CD14-positive monocyte (primary cell): Measurements from ENCODE around the gene CXCR6. TPM values are rescaled to one million over a fixed set of nuclear protein-coding genes. Genes with fewer than 3 reads are reported as not detected.

Source experiments
- DNase-seq, 3 donors: peaks; one replicate each; pipeline ENCODE4 v3.0.0-alpha.2; 2011 to 2022
- H2AFZ ChIP-seq: 2 replicates; pipeline ENCODE4 v1.6.0; 2012; ENCODE audit warnings: mild to moderate bottlenecking, low read depth, low read length, inconsistent platforms; ENCODE audit not compliant: insufficient read depth, poor library complexity, severe bottlenecking
- H3K27ac ChIP-seq, 2 donors: 1 replicate in 1 of 2; 2 replicates in 1 of 2; pipeline ENCODE4 v1.5.1; 2012 to 2013; ENCODE audit warnings: low read length in 2 of 2, control low read depth in 1 of 2, inconsistent platforms in 1 of 2, low read depth in 1 of 2, mild to moderate bottlenecking in 1 of 2
- H3K27me3 ChIP-seq, 2 donors: one replicate each; pipeline versions ENCODE4 v1.6.0 to v1.6.1; 2011 to 2013; ENCODE audit warnings: low read length in 2 of 2; ENCODE audit not compliant: control insufficient read depth in 2 of 2, insufficient read depth in 2 of 2
- H3K36me3 ChIP-seq, 2 donors: replicated peaks in 1 of 2; 1 replicate in 1 of 2; 2 replicates in 1 of 2; pipeline versions ENCODE4 v1.5.1 to v1.6.1; 2012 to 2013; ENCODE audit warnings: low read length in 2 of 2, control low read depth in 1 of 2, inconsistent platforms in 1 of 2, mild to moderate bottlenecking in 1 of 2; ENCODE audit not compliant: insufficient read depth in 2 of 2, control insufficient read depth in 1 of 2
- H3K4me1 ChIP-seq, 2 donors: 1 replicate in 1 of 2; 2 replicates in 1 of 2; pipeline versions ENCODE4 v1.5.1 to v1.6.1; 2012 to 2013; ENCODE audit warnings: low read length in 2 of 2, control low read depth in 1 of 2, inconsistent platforms in 1 of 2, mild to moderate bottlenecking in 1 of 2, moderate library complexity in 1 of 2; ENCODE audit not compliant: insufficient read depth in 2 of 2, control insufficient read depth in 1 of 2
- H3K4me2 ChIP-seq: replicated peaks from 2 replicates; pipeline ENCODE3; 2012; ENCODE audit warnings: low read length, moderate library complexity, mild to moderate bottlenecking; ENCODE audit not compliant: poor library complexity, severe bottlenecking; ENCODE audit errors: extremely low read depth
- H3K4me3 ChIP-seq, 3 experiments: fragments of 200-600 bp in 1 of 3; sonication (generic) in 1 of 3; replicated peaks in 1 of 3; 1 replicate in 2 of 3; 2 replicates in 1 of 3; pipeline ENCODE4 v1.5.1; 2011 to 2013; ENCODE audit warnings: low read length in 3 of 3, mild to moderate bottlenecking in 3 of 3, control low read depth in 2 of 3, low read depth in 2 of 3, inconsistent platforms in 1 of 3, moderate library complexity in 1 of 3
- H3K79me2 ChIP-seq: 2 replicates; pipeline ENCODE4 v1.6.0; 2012; ENCODE audit warnings: mild to moderate bottlenecking, control low read depth, inconsistent platforms, low read length, moderate library complexity; ENCODE audit not compliant: insufficient read depth
- H3K9ac ChIP-seq: 2 replicates; pipeline ENCODE4 v1.6.0; 2017; ENCODE audit warnings: low read length, mild to moderate bottlenecking; ENCODE audit not compliant: insufficient read depth, poor library complexity, severe bottlenecking
- H3K9me3 ChIP-seq, 2 donors: replicated peaks in 1 of 2; 1 replicate in 1 of 2; 2 replicates in 1 of 2; pipeline versions ENCODE4 v1.5.1 to v1.6.1; 2012 to 2013; ENCODE audit warnings: low read length in 2 of 2, control low read depth in 1 of 2; ENCODE audit not compliant: control insufficient read depth in 1 of 2, insufficient read depth in 1 of 2
- H4K20me1 ChIP-seq: 2 replicates; pipeline ENCODE4 v1.6.0; 2012; ENCODE audit warnings: mild to moderate bottlenecking, low read length, control low read depth, moderate library complexity; ENCODE audit not compliant: insufficient read depth
- H3K27ac Mint-ChIP-seq, 7 donors: one replicate each; pipeline ENCODE4 v1.8.0; 2020; ENCODE audit warnings: mild to moderate bottlenecking in 7 of 7, mixed read lengths in 7 of 7, moderate library complexity in 6 of 7, inconsistent platforms in 2 of 7
- H3K27me3 Mint-ChIP-seq, 3 donors: one replicate each; pipeline ENCODE4 v1.8.0; 2021 to 2022; ENCODE audit warnings: low read depth in 3 of 3, mild to moderate bottlenecking in 3 of 3, mixed read lengths in 3 of 3, moderate library complexity in 3 of 3, inconsistent platforms in 1 of 3
- H3K36me3 Mint-ChIP-seq, 2 donors: one replicate each; pipeline ENCODE4 v1.8.0; 2020; ENCODE audit warnings: mixed read lengths in 2 of 2, inconsistent platforms in 1 of 2, mild to moderate bottlenecking in 1 of 2
- H3K4me1 Mint-ChIP-seq: one replicate; pipeline ENCODE4 v1.8.0; 2020; ENCODE audit warnings: mild to moderate bottlenecking, mixed read lengths
- H3K4me3 Mint-ChIP-seq, 2 donors: one replicate each; pipeline ENCODE4 v1.8.0; 2020; ENCODE audit warnings: mild to moderate bottlenecking in 2 of 2, mixed read lengths in 2 of 2, moderate library complexity in 1 of 2
- H3K9me3 Mint-ChIP-seq, 7 donors: one replicate each; pipeline ENCODE4 v1.8.0; 2020 to 2022; ENCODE audit warnings: mixed read lengths in 7 of 7, mild to moderate bottlenecking in 6 of 7, moderate library complexity in 6 of 7, inconsistent platforms in 2 of 7
- CTCF ChIP-seq: fragments of 200-600 bp; IDR thresholded peaks from one replicate; pipeline ENCODE4 v1.8.0; 2022; ENCODE audit warnings: antibody characterized with exemption, mild to moderate bottlenecking
- WGBS: methylation state at CpG from one replicate; pipeline ENCODE4 v1.1.5; 2013; ENCODE audit warnings: missing lambda C conversion rate; ENCODE audit not compliant: insufficient coverage; 5-methylcytosine and 5-hydroxymethylcytosine counted together
- intact Hi-C, 2 donors: fragments of 100-400 bp; cut with micrococcal nuclease; formaldehyde crosslinking; loops; one replicate each; pipeline versions ENCODE4 v1.15.0 to v1.15.1; 2023
- polyA plus RNA-seq, 3 donors: library from polyadenylated mRNA; depleted of rRNA in 1 of 3; unstranded in 2 of 3; stranded (reverse) in 1 of 3; fragments of 300-500 nt in 2 of 3; fragments of >200 nt in 1 of 3; fragmentation: Illumina TruSeq in 2 of 3; gene quantifications; 1 replicate in 2 of 3; 2 replicates in 1 of 3; pipeline ENCODE4 v1.2.3, GENCODE V29; 2012 to 2021

Gene CXCR6
- polyA plus RNA-seq, 3 donors = 0.10 TPM; not detected in 2

GRCh38 chr3:45908761-45909160, 34.5 kb upstream of the CXCR6 start:
- Mint-ChIP-seq H3K36me3 (peaks cover 2 to 9% of the 10 kb centered on the region in 2 donors), H3K9me3 (no peaks in the 10 kb centered on the region), H3K27ac (no peak overlapping the region), H3K4me1 (peaks cover 3% of the 10 kb centered on the region), H3K4me3 (no peak overlapping the region), H3K27me3 (peaks cover 0 to 1% (median 0%) of the 10 kb centered on the region in 3 donors)
- TF ChIP-seq CTCF = no peak
- H3K4me1 ChIP-seq = no peaks in the 10 kb centered on the region
- H3K9ac ChIP-seq = no peak overlapping the region
- no peak overlapping the region for H3K4me2 ChIP-seq
- intact Hi-C loops = no loop called here
- no peaks in the 10 kb centered on the region for H3K79me2 ChIP-seq
- no peak for DNase-seq
- H3K27me3 ChIP-seq = no peaks in the 10 kb centered on the region
- no peak overlapping the region for H2AFZ ChIP-seq
- 96% methylated on average over 5 of the region's 7 CpGs for WGBS
- H4K20me1 ChIP-seq = no peaks in the 10 kb centered on the region
- no peak overlapping the region for H3K4me3 ChIP-seq
- H3K36me3 ChIP-seq = no peaks in the 10 kb centered on the region
- no peaks in the 10 kb centered on the region for H3K9me3 ChIP-seq
- H3K27ac ChIP-seq = no peak overlapping the region

DNA sequence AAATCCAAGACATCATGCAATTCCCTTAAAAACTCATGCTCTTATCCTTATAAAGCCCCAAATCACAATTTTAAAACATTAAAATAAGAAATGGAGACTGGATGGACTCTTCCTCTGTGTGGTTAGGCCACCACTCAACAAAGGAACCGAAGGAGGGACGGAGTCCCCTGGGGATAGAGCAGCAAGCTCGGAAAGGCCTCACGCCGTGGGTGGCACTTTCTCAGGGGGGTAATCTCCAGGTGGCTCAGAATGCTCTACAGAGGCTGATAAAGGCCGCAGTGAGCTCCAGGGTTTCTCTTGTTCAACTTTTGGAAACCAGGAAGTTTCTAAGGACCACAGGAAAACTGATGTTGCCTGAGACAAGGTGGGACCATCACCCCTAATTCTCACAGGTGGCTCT, 33.7 kb upstream of the CXCR6 start:
- Histone ChIP-seq H3K4me1 (no peaks in the 10 kb centered on the region), H3K4me2 (no peak overlapping the region), H3K27me3 (no peaks in the 10 kb centered on the region), H3K27ac (no peak overlapping the region), H3K9ac (no peak overlapping the region), H2AFZ (no peak overlapping the region), H3K79me2 (no peaks in the 10 kb centered on the region), H3K9me3 (no peaks in the 10 kb centered on the region), H4K20me1 (no peaks in the 10 kb centered on the region), H3K36me3 (no peaks in the 10 kb centered on the region), H3K4me3 (no peak overlapping the region)
- Mint-ChIP-seq H3K9me3 (no peaks in the 10 kb centered on the region), H3K36me3 (peaks cover 2 to 9% of the 10 kb centered on the region in 2 donors), H3K27ac (peak overlapping the region in 1 of 7 donors; percentile 15), H3K4me1 (peaks cover 3% of the 10 kb centered on the region), H3K4me3 (peak overlapping the region in 1 of 2 donors; percentile 19), H3K27me3 (peaks cover 0 to 1% (median 0%) of the 10 kb centered on the region in 3 donors)
- no peak for DNase-seq
- TF ChIP-seq CTCF = no peak
- 99% methylated on average over 6 of the region's 6 CpGs for WGBS
- intact Hi-C loops = no loop called here
